ENCODE measurements around the gene SELENOT. TPM values are rescaled to one million over a fixed set of nuclear protein-coding genes. Genes with fewer than 3 reads are reported as not detected.

SELENOT gene
- total and polyA plus RNA-seq, 2 of the 8 experiments (the other 6 are each of a cell fraction or from before 2014, with no cell fraction given): 79.0 to 290 TPM

GRCh38 chr3:150577855-150578254, 25.3 kb upstream of the SELENOT start:
- no peak for FAIRE-seq
- CTCF ChIA-PET (ENCODE audit: partially characterized antibody): interaction anchor here (0.7 to 3.2 kb wide), 7 partner anchors 8 to 126 kb away, joined by 3 to 12 read pairs (median 3); partner anchors contain the start of gene ERICH6

More at GRCh38 chr3:150577855-150578254, 25.3 kb upstream of the SELENOT start:
- no peaks in the 10 kb centered on the region for H3K23me2 ChIP-seq (ENCODE audit: low read depth, low read length)
- H3K27ac ChIP-seq (ENCODE audit: low read depth, low read length): no peak overlapping the region
- peaks cover 6 to 64% (median 27%) of the 10 kb centered on the region in 4 experiments for H3K36me3 ChIP-seq (ENCODE audit: control insufficient read depth in 2 of 4, insufficient read depth in 4 of 4, low read length in 3 of 4)
- no peak overlapping the region for H4K91ac ChIP-seq (replicated peaks; ENCODE audit: insufficient read length, low read length)
- no peak overlapping the region for H3K9ac ChIP-seq (replicated peaks in 1 of 4; ENCODE audit: extremely low read depth in 1 of 4, low read depth in 3 of 4, low read length in 3 of 4)
- no peak overlapping the region for H3K4me3 ChIP-seq (ENCODE audit: extremely low read depth in 1 of 4, insufficient read depth in 2 of 4, low read depth in 3 of 4, low read length in 4 of 4)
- H4K5ac ChIP-seq (ENCODE audit: insufficient read length, low read depth, low read length): no peak overlapping the region
- no peaks in the 10 kb centered on the region for H3K79me2 ChIP-seq (ENCODE audit: control insufficient read depth in 1 of 2, insufficient read depth in 2 of 2, low read length in 2 of 2)
- H3K4ac ChIP-seq (replicated peaks; ENCODE audit: insufficient read length, low read depth, low read length): no peak overlapping the region
- peaks cover 0 to 4% of the 10 kb centered on the region in 2 experiments for H4K20me1 ChIP-seq (replicated peaks in 1 of 2; ENCODE audit: control insufficient read depth in 1 of 2, insufficient read depth in 2 of 2, low read length in 2 of 2)
- H2BK15ac ChIP-seq (ENCODE audit: low read length): no peak overlapping the region
- no peaks in the 10 kb centered on the region for H3K79me1 ChIP-seq (ENCODE audit: low read depth, low read length)
- H3K18ac ChIP-seq (ENCODE audit: extremely low read depth, low read length): no peak overlapping the region
- no peak overlapping the region for H3K56ac ChIP-seq (replicated peaks; ENCODE audit: insufficient read length, low read depth, low read length)
- TF ChIP-seq SIX5 (IDR thresholded peaks at IDR 0.05; ENCODE audit: low read depth, low read length) (no peak), JUN (IDR thresholded peaks at IDR 0.05; ENCODE audit: low read depth, low read length) (no peak), TAF1 (IDR thresholded peaks at IDR 0.05; ENCODE audit: low read depth, low read length) (no peak), TAF7 (optimal IDR thresholded peaks at IDR 0.05; ENCODE audit: borderline replicate concordance, low read depth, low read length) (no peak), NANOG (IDR thresholded peaks at IDR 0.05; ENCODE audit: insufficient read depth, low read depth, low read length, poor library complexity, severe bottlenecking) (no peak), GABPA (IDR thresholded peaks at IDR 0.05; ENCODE audit: borderline replicate concordance, insufficient read depth, low read length) (no peak)
- no peak overlapping the region for H2AK5ac ChIP-seq (ENCODE audit: low read depth, low read length)
- no peak overlapping the region for H2BK20ac ChIP-seq (ENCODE audit: low read length)
- WGBS, 2 experiments (ENCODE audit: extremely low coverage in 1 of 2, insufficient coverage in 1 of 2, insufficient read length in 1 of 2, insufficient replicate concordance in 2 of 2, low coverage in 1 of 2, low lambda C conversion rate in 2 of 2, missing lambda C conversion rate in 1 of 2): 90% methylated on average over 1 of the region's 1 CpG; no CpG with 5 or more reads in 1 of the 2 experiments
- H3K4me1 ChIP-seq (replicated peaks in 1 of 4; ENCODE audit: control insufficient read depth in 3 of 4, insufficient read depth in 4 of 4, low read length in 3 of 4): no peaks in the 10 kb centered on the region
- POLR2A ChIA-PET (ENCODE audit: partially characterized antibody): interaction anchor here (0.7 to 0.9 kb wide), 2 partner anchors 10 to 30 kb away, joined by 3 read pairs; no protein-coding TSS in a partner anchor
- H3K27me3 ChIP-seq (replicated peaks in 1 of 4; ENCODE audit: control insufficient read depth in 3 of 4, extremely low read depth in 1 of 4, insufficient read depth in 3 of 4, low read length in 3 of 4): no peaks in the 10 kb centered on the region
- H4K8ac ChIP-seq (ENCODE audit: extremely low read depth, insufficient read depth, low read length): no peak overlapping the region
- H3K23ac ChIP-seq (ENCODE audit: insufficient read length): no peak overlapping the region
- H2BK5ac ChIP-seq (ENCODE audit: low read depth, low read length): no peak overlapping the region
- no peak overlapping the region for H2BK12ac ChIP-seq (ENCODE audit: low read depth, low read length)
- no peak overlapping the region for H2AFZ ChIP-seq (ENCODE audit: low read length)
- no peaks in the 10 kb centered on the region for H3K9me3 ChIP-seq (ENCODE audit: insufficient read depth in 2 of 2, low read depth in 1 of 2, low read length in 1 of 2)
- no peak for DNase-seq (ENCODE audit: low read depth in 1 of 2, low spot score in 2 of 2)
- no peak overlapping the region for H3K4me2 ChIP-seq (ENCODE audit: insufficient read depth in 1 of 2, low read depth in 2 of 2, low read length in 2 of 2)
- H3K14ac ChIP-seq (ENCODE audit: insufficient read length): no peak overlapping the region
- H2BK120ac ChIP-seq (replicated peaks; ENCODE audit: low read depth, low read length): no peak overlapping the region
